NCI-H1930 (cell line): ENCODE measurements around the gene TSPAN17.
A peak's percentile ranks its signal among the peaks of the same experiment; 100 is the strongest.

Experiments used
- DNase-seq, 2 experiments: peaks; one replicate each; lab custom pipeline; 2025; lab: John Stamatoyannopoulos, UW

The TSPAN17 gene

DNA sequence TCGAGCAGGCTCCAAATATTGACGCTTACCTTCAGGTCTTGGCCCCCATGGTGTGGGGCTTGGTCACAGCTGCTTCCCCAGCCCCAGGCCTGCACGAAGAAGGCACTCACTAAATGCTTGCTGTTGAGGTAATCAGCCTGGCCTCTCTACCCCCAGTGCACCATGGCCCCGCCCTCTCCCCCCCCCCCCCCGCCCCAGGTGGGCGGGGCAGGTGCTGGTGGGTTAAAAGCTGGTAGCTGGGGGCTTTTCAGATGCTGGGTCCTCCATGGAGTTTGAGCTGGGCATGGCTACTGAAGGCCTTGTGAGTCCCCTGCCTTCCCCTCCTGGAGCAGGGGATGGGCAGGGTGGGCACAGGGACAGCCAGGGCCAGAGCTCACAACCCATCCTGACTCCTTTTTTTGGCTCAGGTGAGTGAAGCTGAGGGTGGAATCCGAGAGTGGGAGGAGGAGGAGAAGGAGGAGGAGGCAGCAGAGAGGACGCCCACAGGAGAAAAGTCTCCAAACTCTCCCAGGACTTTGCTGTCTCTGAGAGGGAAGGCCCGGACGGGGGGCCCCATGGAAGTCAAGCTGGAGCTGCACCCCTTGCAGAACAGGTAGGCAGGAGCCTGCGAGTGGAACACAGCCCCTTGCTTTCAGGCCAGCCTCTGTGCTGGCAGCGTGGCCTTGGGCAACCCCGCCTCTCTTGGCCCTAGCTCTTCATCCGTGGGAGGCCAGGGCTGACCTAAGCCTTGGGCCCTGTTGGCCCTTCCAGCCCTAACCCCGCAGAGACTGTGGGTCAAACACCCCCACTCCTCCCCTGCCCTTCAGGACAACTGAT lies 4.4 kb upstream of the TSPAN17 start:
- no peak for DNase-seq

DNA sequence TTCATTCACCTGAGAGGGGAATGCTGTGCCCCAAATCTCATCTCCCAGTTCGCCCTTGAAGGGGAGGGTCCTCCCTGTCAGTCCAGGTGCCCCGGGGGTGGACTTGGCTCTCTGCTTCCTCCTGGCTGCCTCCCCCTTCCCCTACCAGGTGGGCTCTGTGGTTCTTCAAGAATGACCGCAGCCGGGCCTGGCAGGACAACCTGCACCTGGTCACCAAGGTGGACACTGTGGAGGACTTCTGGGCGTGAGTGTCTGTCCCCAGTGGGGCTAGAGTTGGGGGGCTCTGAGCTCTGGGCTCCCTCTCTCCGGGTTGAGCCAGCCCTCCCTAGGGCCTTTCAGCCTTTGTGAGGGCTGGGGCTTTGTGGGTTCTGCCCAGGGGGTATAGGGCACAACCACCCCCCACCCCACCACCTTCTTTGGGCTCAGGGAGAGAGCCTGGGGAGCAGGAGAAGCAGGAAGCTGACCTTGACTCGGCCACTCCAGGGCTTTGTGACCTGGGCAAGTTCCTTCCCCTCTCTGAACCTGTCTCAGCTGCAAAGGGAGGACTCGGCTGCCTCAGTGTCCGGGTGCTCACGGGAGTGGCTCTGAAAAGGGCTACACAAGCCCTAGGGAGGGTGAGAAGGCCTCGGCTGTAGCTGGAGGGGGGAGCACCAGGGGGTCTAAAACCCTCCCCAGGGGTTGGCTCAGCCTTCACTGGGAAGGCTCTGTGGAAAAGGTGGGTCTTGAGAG lies 3.6 kb upstream of the TSPAN17 start:
- no peak for DNase-seq

GRCh38 chr5:176644294-176644693 lies 3.0 kb upstream of the TSPAN17 start:
- DNase-seq, result no peak

- no peak for DNase-seq
These were observed 2.2 kb upstream of the TSPAN17 start for GRCh38 chr5:176644878-176645670.

GRCh38 chr5:176646049-176646706 lies 1.1 kb upstream of the TSPAN17 start:
- DNase-seq, result no peak

DNA sequence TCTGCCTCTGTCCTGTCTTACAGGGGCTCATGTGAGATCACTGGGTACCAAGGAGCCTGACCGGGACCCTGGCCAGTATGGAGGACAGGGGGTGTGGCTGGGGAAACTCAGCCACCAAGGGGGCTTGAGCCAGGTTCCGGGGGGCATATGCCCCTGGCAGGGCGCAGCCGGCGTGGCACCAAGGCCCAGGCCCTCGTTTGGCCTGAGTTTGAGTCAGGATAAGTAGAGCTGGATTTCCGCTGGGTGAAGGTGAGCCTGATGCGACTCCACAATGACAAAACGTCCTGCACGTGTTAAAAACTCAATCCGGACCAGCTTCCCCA lies 616 bp upstream of the TSPAN17 start:
- no peak for DNase-seq

DNA sequence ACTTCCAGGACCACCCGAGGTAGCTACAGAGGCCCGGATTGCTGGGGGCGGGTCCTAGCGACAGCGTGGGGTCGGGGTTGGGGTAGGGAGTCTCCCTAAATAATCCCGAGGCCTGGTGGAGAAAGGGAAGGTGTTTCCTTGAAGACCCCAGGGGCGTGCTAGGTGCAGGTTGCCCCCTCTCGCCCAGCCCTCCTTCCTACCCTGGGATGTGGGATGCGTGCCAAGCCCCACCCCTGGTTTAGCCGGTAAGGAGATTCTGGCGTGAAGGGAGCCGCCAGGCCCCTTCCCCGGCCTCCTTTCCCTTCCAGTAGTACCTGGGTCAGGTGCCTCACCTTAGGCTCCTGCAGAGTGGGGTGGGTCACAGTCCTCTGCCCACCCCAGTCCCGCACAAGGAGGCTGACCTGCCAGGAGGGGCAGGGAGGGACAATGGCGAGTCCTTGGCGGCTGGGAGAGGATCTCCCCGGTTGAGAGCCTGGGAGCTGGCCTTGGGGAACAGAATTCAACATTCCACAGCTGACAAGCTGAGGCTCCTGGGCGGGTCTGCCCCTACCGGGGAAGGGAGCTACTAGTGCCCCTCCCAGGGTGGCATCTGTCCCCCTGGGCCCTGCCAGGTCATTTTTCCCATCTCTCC lies 674 bp downstream of the TSPAN17 start:
- DNase-seq, result no peak

DNA sequence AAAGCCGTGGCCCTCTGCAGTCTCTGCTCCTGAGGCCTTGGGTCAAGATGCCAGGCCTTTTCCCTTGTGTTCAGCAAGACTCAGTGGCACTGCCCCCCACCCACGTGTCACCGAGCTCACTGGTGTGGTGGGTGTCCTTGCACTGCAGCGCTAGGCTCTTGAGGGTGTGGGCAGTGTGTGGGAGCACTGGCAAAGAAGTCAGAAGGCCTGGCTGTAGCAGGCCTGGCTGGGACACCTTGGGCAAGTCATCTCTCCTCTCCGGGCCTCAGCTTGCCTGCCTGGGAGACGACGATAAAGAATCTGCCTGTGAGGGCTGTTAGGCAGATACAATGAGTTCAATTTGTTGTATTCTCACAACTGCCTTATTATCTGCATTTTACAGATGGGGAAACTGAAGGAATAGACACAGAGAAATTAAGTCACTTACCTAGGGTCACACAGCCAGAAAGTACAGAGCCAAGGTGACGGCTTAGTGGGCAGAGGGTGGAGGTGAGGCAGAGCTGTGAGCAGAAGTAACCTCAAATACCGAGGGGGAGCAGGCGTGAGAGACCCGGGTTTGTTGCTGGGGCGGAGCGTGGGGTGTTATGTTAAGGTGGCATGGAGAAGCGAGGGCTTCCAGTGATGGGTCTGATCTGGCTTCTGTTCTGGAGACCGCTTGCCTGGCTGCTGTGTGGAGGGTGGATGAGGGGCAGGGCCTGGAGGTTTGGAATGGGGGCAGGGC lies 1.4 kb downstream of the TSPAN17 start:
- no peak for DNase-seq

DNA sequence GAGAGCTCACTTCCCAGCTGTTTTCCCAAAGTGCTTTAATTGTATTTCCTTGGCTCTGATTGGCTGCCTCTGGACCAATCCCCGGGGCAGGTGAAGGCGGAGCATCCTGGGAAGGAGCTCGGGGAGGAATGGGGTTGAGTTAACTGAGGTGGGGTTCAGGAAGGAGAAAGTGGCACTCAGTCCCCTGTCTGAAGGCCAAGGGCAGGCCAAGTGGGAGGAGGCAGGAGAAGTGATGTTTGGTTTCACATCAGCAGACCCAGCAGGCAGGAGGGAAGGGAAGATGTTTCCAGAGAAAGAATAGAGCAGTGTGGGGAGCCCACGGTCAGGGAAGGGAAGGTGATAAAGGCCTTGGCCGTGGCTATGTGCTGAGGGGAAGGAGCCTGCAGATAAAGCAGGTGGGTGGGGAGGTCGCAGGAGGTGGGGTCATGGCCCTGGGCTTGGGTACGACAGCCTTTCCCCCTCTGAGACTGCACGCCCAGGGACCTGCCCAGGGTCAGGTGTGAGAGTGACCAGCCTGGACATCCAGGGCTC lies 3.1 kb downstream of the TSPAN17 start:
- DNase-seq, result no peak

GRCh38 chr5:176651472-176651980 lies 4.2 kb downstream of the TSPAN17 start:
- no peak for DNase-seq

- DNase-seq, result no peak
These were observed 4.9 kb downstream of the TSPAN17 start for GRCh38 chr5:176652136-176652535.

DNA sequence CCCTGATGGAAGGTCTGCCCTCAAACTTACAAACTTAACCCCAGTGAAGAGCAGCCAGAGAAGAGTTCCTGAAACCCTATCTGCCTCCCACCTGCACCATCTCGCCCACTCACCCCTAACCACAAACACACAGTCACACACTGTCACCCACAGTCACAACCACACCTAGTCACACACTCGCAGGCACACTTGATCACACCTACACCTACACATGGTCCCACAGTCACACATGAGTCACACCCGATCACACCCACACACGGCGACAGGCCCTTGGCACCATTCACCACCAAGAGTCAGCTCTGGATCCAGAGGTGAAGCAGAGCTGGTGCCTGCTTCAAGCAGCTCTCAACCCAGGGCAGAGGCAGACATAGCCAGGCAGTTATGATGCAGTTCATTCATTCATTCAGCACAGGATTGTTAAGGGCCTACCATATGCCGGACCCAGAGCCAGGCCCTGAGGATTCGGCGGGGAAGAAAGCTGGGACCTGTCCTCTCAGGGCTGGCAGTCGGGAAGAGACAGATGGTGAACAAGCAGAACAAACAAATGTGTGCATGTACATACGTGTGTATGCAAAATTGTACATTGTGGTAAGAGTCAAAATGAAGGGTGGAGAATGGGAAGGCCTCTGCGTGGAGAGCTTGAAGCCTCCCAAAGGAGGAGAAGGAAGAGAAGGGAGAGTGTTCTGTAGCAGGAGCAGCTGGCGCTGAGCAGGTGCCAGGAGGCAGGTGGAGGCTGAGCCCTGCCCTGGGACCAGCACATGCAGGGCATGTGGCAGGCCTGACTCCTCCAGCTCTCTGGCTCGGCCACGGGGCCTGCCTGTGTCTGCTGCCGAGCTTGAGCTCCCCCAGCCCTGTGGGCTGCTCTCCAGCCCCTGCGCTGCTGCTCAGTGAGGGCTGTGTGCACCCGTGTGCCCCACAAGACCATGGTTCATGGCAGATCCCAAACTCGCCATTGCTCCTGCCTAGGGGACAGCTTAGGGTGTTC lies 6.4 kb downstream of the TSPAN17 start:
- DNase-seq, result no peak

GRCh38 chr5:176654856-176655255 lies 7.6 kb downstream of the TSPAN17 start:
- no peak for DNase-seq

- no peak for DNase-seq
These were observed 9.2 kb downstream of the TSPAN17 start for GRCh38 chr5:176656467-176656990.

GRCh38 chr5:176658007-176658599 lies 10.8 kb downstream of the TSPAN17 start:
- peak; percentile 20 to 30 for DNase-seq

DNA sequence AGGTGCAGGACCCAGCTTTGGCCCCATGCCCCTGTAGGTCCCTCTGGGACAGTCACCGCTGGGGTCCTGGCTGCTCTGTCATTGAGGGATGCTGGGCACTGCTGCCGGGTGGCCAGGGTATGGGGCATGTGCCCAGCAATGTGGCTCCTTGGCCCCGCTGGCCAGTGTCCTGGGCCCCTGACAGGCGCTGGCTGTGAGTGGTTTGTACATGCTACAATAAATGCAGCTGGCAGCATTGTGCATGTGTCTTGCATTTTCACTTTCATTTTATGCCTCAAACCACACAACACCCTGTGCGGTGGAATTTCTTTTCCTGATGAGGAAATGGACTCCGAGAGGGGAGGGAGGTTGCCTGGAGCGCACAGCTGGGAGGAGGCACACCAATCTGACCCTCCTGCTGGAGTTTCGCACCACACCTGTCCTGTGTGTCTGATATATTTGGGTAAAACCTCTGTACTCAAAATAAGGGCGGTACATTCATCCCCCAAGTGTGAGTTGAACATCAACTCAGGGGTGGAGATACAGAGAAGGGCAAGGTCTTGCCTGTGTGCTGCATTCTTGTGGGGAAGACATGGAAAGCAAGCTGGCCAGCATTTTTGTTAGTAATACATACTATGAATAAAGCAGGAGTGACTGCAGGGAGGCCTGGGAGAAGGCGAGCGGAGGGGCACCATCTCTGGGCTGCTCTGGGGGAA lies 11.7 kb downstream of the TSPAN17 start:
- DNase-seq, result no peak

DNA sequence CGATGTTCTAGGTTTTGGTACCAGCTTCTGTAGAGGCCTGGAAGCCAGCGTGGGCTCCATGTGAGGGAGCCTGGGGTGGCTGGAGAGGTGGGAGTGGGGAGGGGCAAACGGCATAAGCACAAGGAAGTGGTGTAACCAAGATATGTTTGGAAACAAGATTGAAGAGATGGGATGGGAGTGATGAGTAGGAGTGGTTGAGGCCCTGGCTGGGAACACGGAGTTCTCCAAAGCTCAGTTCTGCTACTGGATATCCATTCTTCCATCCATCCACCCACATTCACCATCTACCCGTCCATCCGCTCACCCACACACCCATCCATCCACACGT lies 12.2 kb downstream of the TSPAN17 start:
- DNase-seq, result no peak

DNA sequence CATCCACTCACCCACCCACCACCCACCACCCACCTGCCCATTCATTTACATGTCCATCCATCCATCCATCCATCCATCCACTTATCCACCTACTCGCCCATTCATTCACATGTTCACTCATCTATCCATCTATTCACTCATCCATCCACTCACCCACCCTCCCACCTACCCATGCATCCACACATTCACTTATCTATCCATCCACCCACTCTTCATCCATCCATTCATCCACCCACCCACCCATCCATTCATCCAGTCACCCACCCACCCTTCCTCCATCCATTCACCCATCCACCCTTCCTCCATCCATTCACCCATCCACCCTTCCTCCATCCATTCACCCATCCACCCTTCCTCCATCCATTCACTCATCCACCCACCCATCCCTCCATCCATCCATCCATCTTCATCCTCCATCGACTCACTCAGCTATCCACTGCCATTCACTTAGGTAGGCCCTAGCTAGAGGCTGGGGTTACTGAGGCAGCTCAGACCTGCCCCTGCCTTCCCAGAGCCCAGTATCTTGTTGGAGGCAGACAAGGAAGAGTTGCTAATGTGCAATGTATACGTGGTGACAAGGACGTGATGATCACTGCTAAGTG lies 12.7 kb downstream of the TSPAN17 start:
- no peak for DNase-seq
